Thyroid gland (tissue), 4 donors: ENCODE data around the gene SAMD4A. TPM values are rescaled to one million over a fixed set of nuclear protein-coding genes. Genes with fewer than 3 reads are reported as not detected.

Experiments used
- DNase-seq, 2 donors: peaks; one replicate each; pipeline ENCODE4 v3.0.0-alpha.2; 2019
- H3K27ac ChIP-seq, 3 donors: fragments of 200-600 bp; sonication (generic); 1 replicate in 2 of 3; 2 replicates in 1 of 3; pipeline ENCODE4 v1.5.1; 2016 to 2019; ENCODE audit warnings: mild to moderate bottlenecking in 1 of 3, moderate library complexity in 1 of 3
- H3K27me3 ChIP-seq: fragments of 200-600 bp; sonication (generic); one replicate; pipeline ENCODE4 v1.5.1; 2019
- H3K36me3 ChIP-seq, 2 donors: fragments of 200-600 bp; sonication (generic); one replicate each; pipeline ENCODE4 v1.5.1; 2016 to 2019
- H3K4me1 ChIP-seq, 2 donors: fragments of 200-600 bp; sonication (generic); one replicate each; pipeline ENCODE4 v1.5.1; 2017 to 2019
- H3K4me3 ChIP-seq, 3 donors: fragments of 200-600 bp; sonication (generic); replicated peaks in 1 of 3; 1 replicate in 2 of 3; 2 replicates in 1 of 3; pipeline ENCODE4 v1.5.1; 2016; ENCODE audit warnings: mild to moderate bottlenecking in 1 of 3
- H3K9me3 ChIP-seq: fragments of 200-600 bp; sonication (generic); one replicate; pipeline ENCODE4 v1.5.1; 2017
- POLR2A ChIP-seq, 2 donors: fragments of 450-650 bp; IDR thresholded peaks; one replicate each; pipeline ENCODE4 v1.6.1; 2017; ENCODE audit warnings: antibody characterized with exemption in 2 of 2, mild to moderate bottlenecking in 2 of 2, moderate library complexity in 1 of 2
- WGBS, 2 donors: methylation state at CpG; one replicate each; pipeline ENCODE4 v1.1.5; 2017; 5-methylcytosine and 5-hydroxymethylcytosine counted together
- intact Hi-C: fragments of 100-400 bp; cut with DNase I; formaldehyde crosslinking; loops from one replicate; pipeline ENCODE4 v1.15.1; 2023
- total RNA-seq, 4 donors: library from RNA; depleted of rRNA; stranded (reverse); fragments of >200 nt; gene quantifications; one replicate each; pipeline ENCODE4 v1.2.3, GENCODE V29; 2016
- TF ChIP-seq, protein P1 (sequence below), 6 experiments: fragments of 200-600 bp in 3 of 6; fragments of 450-650 bp in 3 of 6; sonication (generic) in 3 of 6; IDR thresholded peaks; one replicate each; pipeline ENCODE4 v1.5.1; 2016 to 2019; ENCODE audit warnings: antibody characterized with exemption in 6 of 6, mild to moderate bottlenecking in 2 of 6, inconsistent platforms in 1 of 6, moderate library complexity in 1 of 6

SAMD4A gene
- total RNA-seq, 4 donors from 2014 or later: 12.6 to 32.7 (median 17.6) TPM

DNA sequence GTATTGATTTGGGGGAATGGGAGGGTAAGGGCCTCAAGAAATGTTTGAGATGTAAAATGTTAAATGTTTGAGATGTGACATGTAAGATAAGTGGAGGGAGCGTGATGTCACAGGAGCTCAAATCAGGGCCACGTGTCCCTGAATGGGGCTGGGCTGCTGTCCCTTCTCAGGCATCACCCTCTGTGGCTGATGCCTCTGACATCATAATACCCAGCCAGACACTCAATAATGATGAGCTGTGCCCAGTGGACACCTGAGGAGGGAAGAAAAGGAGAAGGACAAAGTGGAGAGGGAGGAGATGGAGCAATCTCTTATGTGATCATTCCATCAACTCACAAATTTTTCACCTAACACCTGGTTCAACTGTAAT is 120.8 kb downstream of the SAMD4A start:
- 87 to 88% methylated on average over 2 of the region's 2 CpGs for WGBS, 2 donors
- H3K4me3 ChIP-seq: no peak overlapping the region
- no peaks in the 10 kb centered on the region for H3K9me3 ChIP-seq
- intact Hi-C loops: no loop called here
- TF ChIP-seq POLR2A (IDR thresholded peaks at IDR 0.05): no peak
- TF ChIP-seq, protein P1, sequence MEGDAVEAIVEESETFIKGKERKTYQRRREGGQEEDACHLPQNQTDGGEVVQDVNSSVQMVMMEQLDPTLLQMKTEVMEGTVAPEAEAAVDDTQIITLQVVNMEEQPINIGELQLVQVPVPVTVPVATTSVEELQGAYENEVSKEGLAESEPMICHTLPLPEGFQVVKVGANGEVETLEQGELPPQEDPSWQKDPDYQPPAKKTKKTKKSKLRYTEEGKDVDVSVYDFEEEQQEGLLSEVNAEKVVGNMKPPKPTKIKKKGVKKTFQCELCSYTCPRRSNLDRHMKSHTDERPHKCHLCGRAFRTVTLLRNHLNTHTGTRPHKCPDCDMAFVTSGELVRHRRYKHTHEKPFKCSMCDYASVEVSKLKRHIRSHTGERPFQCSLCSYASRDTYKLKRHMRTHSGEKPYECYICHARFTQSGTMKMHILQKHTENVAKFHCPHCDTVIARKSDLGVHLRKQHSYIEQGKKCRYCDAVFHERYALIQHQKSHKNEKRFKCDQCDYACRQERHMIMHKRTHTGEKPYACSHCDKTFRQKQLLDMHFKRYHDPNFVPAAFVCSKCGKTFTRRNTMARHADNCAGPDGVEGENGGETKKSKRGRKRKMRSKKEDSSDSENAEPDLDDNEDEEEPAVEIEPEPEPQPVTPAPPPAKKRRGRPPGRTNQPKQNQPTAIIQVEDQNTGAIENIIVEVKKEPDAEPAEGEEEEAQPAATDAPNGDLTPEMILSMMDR (IDR thresholded peaks at IDR 0.05): no peak
- H3K4me1 ChIP-seq: peaks cover 3 to 30% of the 10 kb centered on the region in 2 donors
- no peaks in the 10 kb centered on the region for H3K27me3 ChIP-seq
- H3K36me3 ChIP-seq: no peaks in the 10 kb centered on the region
- DNase-seq: no peak
- peak overlapping the region in 2 of 3 donors; percentile 6 to 79 for H3K27ac ChIP-seq

DNA sequence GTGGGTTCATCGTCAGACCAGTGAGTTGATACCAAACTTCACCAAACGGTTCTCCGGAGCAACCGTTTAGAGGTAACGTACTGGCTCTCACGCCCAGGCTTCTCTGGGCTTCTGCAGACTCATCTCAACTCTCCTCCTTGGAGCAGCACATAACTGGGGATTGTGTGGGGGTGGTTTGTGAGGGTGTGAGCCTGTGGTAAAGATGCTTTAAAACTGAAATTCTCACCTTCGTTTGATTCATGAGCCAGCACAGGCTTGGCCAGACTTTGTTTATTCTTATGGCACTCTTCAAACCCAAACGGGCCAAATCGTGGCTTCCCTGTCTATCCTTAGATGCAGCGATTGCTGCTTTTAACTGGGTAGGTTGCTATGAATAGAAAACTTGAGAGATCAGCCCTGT is 121.3 kb downstream of the SAMD4A start:
- Histone ChIP-seq H3K9me3 (no peaks in the 10 kb centered on the region), H3K4me1 (peaks cover 3 to 30% of the 10 kb centered on the region in 2 donors), H3K4me3 (no peak overlapping the region), H3K27me3 (no peaks in the 10 kb centered on the region), H3K36me3 (no peaks in the 10 kb centered on the region), H3K27ac (peak overlapping the region in 1 of 3 donors; percentile 79)
- WGBS, 2 donors: 75 to 80% methylated on average over 10 of the region's 10 CpGs
- no peak for DNase-seq
- no peak for TF ChIP-seq POLR2A (IDR thresholded peaks at IDR 0.05)
- TF ChIP-seq, protein P1 (IDR thresholded peaks at IDR 0.05): no peak
- intact Hi-C loops: no loop called here

GRCh38 chr14:54689928-54690327 is 123.0 kb downstream of the SAMD4A start:
- TF ChIP-seq, protein P1 (IDR thresholded peaks at IDR 0.05): no peak
- no peak for TF ChIP-seq POLR2A (IDR thresholded peaks at IDR 0.05)
- DNase-seq: no peak
- intact Hi-C loops: loop anchor here (5.0 to 10.0 kb wide), 2 partner anchors 85 to 123 kb away; partner anchors contain the start of gene SAMD4A
- no peak overlapping the region for H3K27ac ChIP-seq
- H3K36me3 ChIP-seq: no peaks in the 10 kb centered on the region
- peaks cover 3 to 27% of the 10 kb centered on the region in 2 donors for H3K4me1 ChIP-seq
- WGBS, 2 donors: 91 to 100% methylated on average over 1 of the region's 1 CpG
- H3K27me3 ChIP-seq: no peaks in the 10 kb centered on the region
- H3K9me3 ChIP-seq: no peaks in the 10 kb centered on the region
- no peak overlapping the region for H3K4me3 ChIP-seq

DNA sequence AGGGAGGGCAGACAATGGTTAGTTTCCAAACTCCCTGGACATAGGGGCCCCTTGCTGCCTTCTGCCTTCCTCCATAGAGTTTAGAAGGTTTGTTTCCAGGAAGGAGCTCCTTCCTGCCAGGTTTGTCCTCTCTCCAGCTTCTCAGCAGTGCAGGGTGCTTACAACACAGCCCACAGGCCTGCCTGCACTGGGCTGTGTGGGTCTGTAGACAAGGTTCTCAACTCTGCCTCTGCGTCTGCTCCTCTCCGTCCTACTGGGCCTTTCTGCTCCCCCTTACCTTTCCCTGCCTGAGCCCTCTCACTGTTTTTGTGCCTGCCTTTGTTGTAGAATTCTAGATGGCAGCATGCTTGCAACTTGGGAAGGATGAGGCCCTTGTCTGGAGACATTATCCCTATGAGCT is 124.0 kb downstream of the SAMD4A start:
- intact Hi-C loops: loop anchor here (5.0 to 10.0 kb wide), 2 partner anchors 84 to 124 kb away; partner anchors contain the start of gene SAMD4A
- TF ChIP-seq, protein P1 (IDR thresholded peaks at IDR 0.05): no peak
- TF ChIP-seq POLR2A (IDR thresholded peaks at IDR 0.05): no peak
- no peaks in the 10 kb centered on the region for H3K27me3 ChIP-seq
- H3K27ac ChIP-seq: no peak overlapping the region
- no peaks in the 10 kb centered on the region for H3K36me3 ChIP-seq
- DNase-seq: no peak
- H3K4me3 ChIP-seq: no peak overlapping the region
- WGBS, 2 donors: 95% methylated on average over 2 of the region's 2 CpGs
- H3K9me3 ChIP-seq: no peaks in the 10 kb centered on the region
- peaks cover 3 to 23% of the 10 kb centered on the region in 2 donors for H3K4me1 ChIP-seq

DNA sequence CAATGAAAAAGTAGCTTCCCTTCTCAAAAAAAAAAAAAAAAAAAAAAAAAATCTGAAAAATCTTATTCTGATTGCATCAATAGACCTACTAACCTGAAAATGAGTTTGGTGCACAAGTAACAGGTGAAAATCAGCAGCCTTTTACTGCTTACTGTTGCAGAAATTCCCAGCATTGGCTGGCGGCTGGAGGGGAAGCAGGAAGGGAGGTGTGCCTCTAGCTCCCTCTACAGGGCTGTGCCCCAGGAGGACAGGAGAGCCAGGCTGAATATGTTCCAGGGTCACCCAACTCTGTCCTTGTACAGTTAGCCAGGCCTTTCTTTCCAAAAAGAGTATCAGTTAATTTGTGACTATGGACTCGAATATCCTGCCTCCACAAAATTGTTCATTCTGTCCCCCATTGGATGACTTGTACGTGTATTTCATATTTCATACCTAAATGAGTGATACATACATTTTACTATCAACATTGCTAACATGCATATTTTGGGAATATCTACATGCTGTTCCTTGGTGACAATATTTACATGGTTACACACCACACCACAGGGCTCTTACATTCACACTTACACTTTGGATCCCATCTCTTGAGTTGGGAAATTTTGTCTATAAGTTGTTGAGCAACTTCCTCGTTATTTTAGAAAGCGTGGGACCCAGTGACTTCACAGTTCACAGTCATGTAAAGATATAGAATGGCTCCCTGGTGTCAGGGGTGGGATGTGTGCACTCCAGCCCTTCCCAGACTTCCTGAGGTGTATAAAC is 124.8 kb downstream of the SAMD4A start:
- peak; percentile 82 to 87 for DNase-seq
- intact Hi-C loops: loop anchor here (5.0 to 10.0 kb wide), 2 partner anchors 83 to 124 kb away; partner anchors contain the start of gene SAMD4A
- Histone ChIP-seq H3K36me3 (no peaks in the 10 kb centered on the region), H3K9me3 (no peaks in the 10 kb centered on the region), H3K27me3 (no peaks in the 10 kb centered on the region), H3K4me3 (no peak overlapping the region), H3K4me1 (peaks cover 3 to 17% of the 10 kb centered on the region in 2 donors), H3K27ac (no peak overlapping the region)
- WGBS, 2 donors: 49 to 53% methylated on average over 5 of the region's 5 CpGs
- TF ChIP-seq POLR2A (IDR thresholded peaks at IDR 0.05): no peak
- TF ChIP-seq, protein P1 (IDR thresholded peaks at IDR 0.05): peak; percentile 62 to 90 (median 84)
